CD4-positive, CD25-positive, alpha-beta regulatory T cell (primary cell): Measurements from ENCODE around the gene LRRC8E. TPM values are rescaled to one million over a fixed set of nuclear protein-coding genes. Genes with fewer than 3 reads are reported as not detected.

Source experiments
- ATAC-seq, 2 donors: fragments of 150-1000 bp; cut with Tn5 transposase; one replicate each; pipeline ENCODE4 v1.10.0; 2021; ENCODE audit warnings: low read depth in 2 of 2, moderate number of reproducible peaks in 2 of 2, moderate library complexity in 1 of 2
- DNase-seq, 3 donors: peaks; one replicate each; pipeline versions ENCODE4 v3.0.0 to v3.0.0-alpha.2; 2012 to 2022; ENCODE audit warnings: mixed read lengths in 1 of 3
- H3K27ac ChIP-seq: one replicate; pipeline ENCODE4 v1.7.0; 2013; ENCODE audit warnings: mild to moderate bottlenecking, low read length; ENCODE audit not compliant: insufficient read depth, poor library complexity, severe bottlenecking
- H3K27me3 ChIP-seq: one replicate; pipeline ENCODE4 v1.7.0; 2013; ENCODE audit warnings: low read length; ENCODE audit not compliant: control insufficient read depth, insufficient read depth
- H3K36me3 ChIP-seq: one replicate; pipeline ENCODE4 v1.7.0; 2013; ENCODE audit warnings: mild to moderate bottlenecking, low read length, moderate library complexity; ENCODE audit not compliant: control insufficient read depth, insufficient read depth
- H3K4me1 ChIP-seq: 2 replicates; pipeline ENCODE4 v1.7.0; 2013; ENCODE audit warnings: mild to moderate bottlenecking, low read length; ENCODE audit not compliant: insufficient read depth, control insufficient read depth, poor library complexity, severe bottlenecking
- H3K4me3 ChIP-seq: one replicate; pipeline ENCODE4 v1.7.0; 2013; ENCODE audit warnings: low read depth, mild to moderate bottlenecking, low read length, moderate library complexity
- H3K9me3 ChIP-seq, 2 experiments: 1 replicate in 1 of 2; 2 replicates in 1 of 2; pipeline ENCODE4 v1.7.0; 2013; ENCODE audit warnings: low read length in 2 of 2, mild to moderate bottlenecking in 1 of 2, moderate library complexity in 1 of 2; ENCODE audit not compliant: control insufficient read depth in 2 of 2
- H3K27ac Mint-ChIP-seq, 3 donors: one replicate each; pipeline ENCODE4 v1.8.0; 2020 to 2022; ENCODE audit warnings: mild to moderate bottlenecking in 3 of 3, mixed read lengths in 3 of 3, moderate library complexity in 2 of 3
- H3K27me3 Mint-ChIP-seq: one replicate; pipeline ENCODE4 v1.8.0; 2022; ENCODE audit warnings: mild to moderate bottlenecking, mixed read lengths
- H3K36me3 Mint-ChIP-seq: one replicate; pipeline ENCODE4 v1.8.0; 2020; ENCODE audit warnings: mixed read lengths
- H3K4me1 Mint-ChIP-seq, 4 donors: one replicate each; pipeline ENCODE4 v1.8.0; 2020 to 2022; ENCODE audit warnings: mixed read lengths in 4 of 4, mild to moderate bottlenecking in 1 of 4
- H3K4me3 Mint-ChIP-seq, 4 donors: one replicate each; pipeline ENCODE4 v1.8.0; 2020 to 2022; ENCODE audit warnings: mild to moderate bottlenecking in 4 of 4, mixed read lengths in 4 of 4, moderate library complexity in 3 of 4
- H3K9me3 Mint-ChIP-seq, 7 donors: one replicate each; pipeline ENCODE4 v1.8.0; 2020 to 2022; ENCODE audit warnings: mixed read lengths in 7 of 7, mild to moderate bottlenecking in 3 of 7, moderate library complexity in 2 of 7
- polyA plus RNA-seq, 4 donors: library from polyadenylated mRNA; unstranded; fragments of 300-500 nt; fragmentation: Illumina TruSeq; gene quantifications; one replicate each; pipeline ENCODE4 v1.2.3, GENCODE V29; 2021
- total RNA-seq: library from RNA; stranded (reverse); gene quantifications from one replicate; pipeline ENCODE4 v1.2.3, GENCODE V29; 2022

Gene LRRC8E
- total and polyA plus RNA-seq, 5 donors from 2014 or later: not detected

- H3K36me3 Mint-ChIP-seq: peaks cover 3% of the 10 kb centered on the region
These were observed 44.6 kb downstream of the LRRC8E start for GRCh38 chr19:7932930-7933300.

GRCh38 chr19:7933411-7933810 is 45.1 kb downstream of the LRRC8E start:
- H3K27me3 ChIP-seq: no peaks in the 10 kb centered on the region
- no peak overlapping the region for H3K4me3 ChIP-seq
- DNase-seq: no peak
- peaks cover 0 to 8% (median under 1%) of the 10 kb centered on the region in 4 donors for H3K4me1 Mint-ChIP-seq
- H3K36me3 Mint-ChIP-seq: peaks cover 3% of the 10 kb centered on the region
- no peaks in the 10 kb centered on the region for H3K9me3 ChIP-seq
- H3K27ac ChIP-seq: no peak overlapping the region
- H3K36me3 ChIP-seq: peaks cover 51% of the 10 kb centered on the region
- H3K4me3 Mint-ChIP-seq: no peak overlapping the region
- H3K4me1 ChIP-seq: no peaks in the 10 kb centered on the region
- no peak for ATAC-seq
- no peaks in the 10 kb centered on the region for H3K27me3 Mint-ChIP-seq
- H3K27ac Mint-ChIP-seq: no peak overlapping the region
- no peaks in the 10 kb centered on the region for H3K9me3 Mint-ChIP-seq

More at GRCh38 chr19:7932930-7933300, 44.6 kb downstream of the LRRC8E start:
- Histone ChIP-seq H3K4me1 (no peaks in the 10 kb centered on the region), H3K9me3 (no peaks in the 10 kb centered on the region), H3K36me3 (peaks cover 48% of the 10 kb centered on the region), H3K4me3 (no peak overlapping the region), H3K27me3 (no peaks in the 10 kb centered on the region), H3K27ac (no peak overlapping the region)
- peaks cover 0 to 8% (median 2%) of the 10 kb centered on the region in 4 donors for H3K4me1 Mint-ChIP-seq
- ATAC-seq (no peak), DNase-seq (no peak)
- no peak overlapping the region for H3K4me3 Mint-ChIP-seq
- H3K9me3 Mint-ChIP-seq: no peaks in the 10 kb centered on the region
- no peaks in the 10 kb centered on the region for H3K27me3 Mint-ChIP-seq
- no peak overlapping the region for H3K27ac Mint-ChIP-seq

- peaks cover 3% of the 10 kb centered on the region for H3K36me3 Mint-ChIP-seq
- no peak for ATAC-seq
- Histone ChIP-seq H3K9me3 (no peaks in the 10 kb centered on the region), H3K4me3 (no peak overlapping the region), H3K4me1 (no peaks in the 10 kb centered on the region), H3K27me3 (no peaks in the 10 kb centered on the region), H3K27ac (no peak overlapping the region), H3K36me3 (peaks cover 51% of the 10 kb centered on the region)
- no peaks in the 10 kb centered on the region for H3K27me3 Mint-ChIP-seq
- H3K9me3 Mint-ChIP-seq: no peaks in the 10 kb centered on the region
- H3K4me1 Mint-ChIP-seq: peaks cover 0 to 10% (median 4%) of the 10 kb centered on the region in 4 donors
- no peak for DNase-seq
- no peak overlapping the region for H3K27ac Mint-ChIP-seq
- no peak overlapping the region for H3K4me3 Mint-ChIP-seq
These were observed 45.8 kb downstream of the LRRC8E start for GRCh38 chr19:7933828-7934725.

GRCh38 chr19:7934766-7935165 is 46.5 kb downstream of the LRRC8E start:
- Histone ChIP-seq H3K9me3 (no peaks in the 10 kb centered on the region), H3K4me3 (no peak overlapping the region), H3K27ac (no peak overlapping the region), H3K4me1 (no peaks in the 10 kb centered on the region), H3K36me3 (peaks cover 53% of the 10 kb centered on the region), H3K27me3 (no peaks in the 10 kb centered on the region)
- Mint-ChIP-seq H3K9me3 (no peaks in the 10 kb centered on the region), H3K27ac (no peak overlapping the region), H3K36me3 (peaks cover 3% of the 10 kb centered on the region), H3K4me1 (peaks cover 0 to 4% (median 4%) of the 10 kb centered on the region in 4 donors), H3K27me3 (no peaks in the 10 kb centered on the region), H3K4me3 (peak overlapping the region in 1 of 4 donors; percentile 47)
- ATAC-seq (no peak), DNase-seq (no peak)

- no peak overlapping the region for H3K4me3 ChIP-seq
- no peak for ATAC-seq
- H3K36me3 Mint-ChIP-seq: peaks cover 5% of the 10 kb centered on the region
These were observed 52.5 kb downstream of the LRRC8E start for GRCh38 chr19:7940841-7941240.

GRCh38 chr19:7941895-7942596 is 53.7 kb downstream of the LRRC8E start:
- H3K36me3 Mint-ChIP-seq: peaks cover 5% of the 10 kb centered on the region
- H3K27me3 Mint-ChIP-seq: peaks cover 4% of the 10 kb centered on the region
- H3K4me3 Mint-ChIP-seq: peak overlapping the region; percentile 76 to 96 (median 88)
- H3K4me1 Mint-ChIP-seq: peaks cover 4 to 49% (median 24%) of the 10 kb centered on the region in 4 donors
- H3K27ac Mint-ChIP-seq: peak overlapping the region in 1 of 3 donors; percentile 46
- peak overlapping the region; percentile 78 for H3K4me3 ChIP-seq
- H3K4me1 ChIP-seq: peaks cover 18% of the 10 kb centered on the region
- no peak for DNase-seq
- peaks cover 22% of the 10 kb centered on the region for H3K36me3 ChIP-seq
- H3K27me3 ChIP-seq: no peaks in the 10 kb centered on the region
- no peaks in the 10 kb centered on the region for H3K9me3 Mint-ChIP-seq
- H3K27ac ChIP-seq: peak overlapping the region; percentile 96
- no peak for ATAC-seq
- no peaks in the 10 kb centered on the region for H3K9me3 ChIP-seq

More at GRCh38 chr19:7940841-7941240, 52.5 kb downstream of the LRRC8E start:
- H3K27me3 ChIP-seq: no peaks in the 10 kb centered on the region
- no peak for DNase-seq
- H3K4me1 ChIP-seq: peaks cover 18% of the 10 kb centered on the region
- H3K9me3 ChIP-seq: no peaks in the 10 kb centered on the region
- peaks cover 23% of the 10 kb centered on the region for H3K36me3 ChIP-seq
- H3K27ac ChIP-seq: no peak overlapping the region
- Mint-ChIP-seq H3K27me3 (peaks cover 4% of the 10 kb centered on the region), H3K27ac (no peak overlapping the region), H3K4me3 (peak overlapping the region in 3 of 4 donors; percentile 36 to 85 (median 47)), H3K9me3 (no peaks in the 10 kb centered on the region), H3K4me1 (peaks cover 4 to 49% (median 24%) of the 10 kb centered on the region in 4 donors)

GRCh38 chr19:7942981-7943443 is 54.7 kb downstream of the LRRC8E start:
- Mint-ChIP-seq H3K9me3 (no peaks in the 10 kb centered on the region), H3K4me1 (peaks cover 4 to 49% (median 24%) of the 10 kb centered on the region in 4 donors), H3K27me3 (peaks cover 4% of the 10 kb centered on the region), H3K27ac (peak overlapping the region; percentile 97 to 98 (median 98)), H3K4me3 (peak overlapping the region; percentile 85 to 96 (median 93)), H3K36me3 (peaks cover 5% of the 10 kb centered on the region)
- no peaks in the 10 kb centered on the region for H3K27me3 ChIP-seq
- H3K9me3 ChIP-seq: no peaks in the 10 kb centered on the region
- ATAC-seq (no peak), DNase-seq (no peak)
- peak overlapping the region; percentile 78 for H3K4me3 ChIP-seq
- H3K4me1 ChIP-seq: peaks cover 18% of the 10 kb centered on the region
- H3K36me3 ChIP-seq: peaks cover 14% of the 10 kb centered on the region
- peak overlapping the region; percentile 96 for H3K27ac ChIP-seq
